Measurements from ENCODE around the gene ROPN1.

- TF ChIP-seq POLR2AphosphoS5 (IDR thresholded peaks at IDR 0.05) (no peak), POLR2A (IDR thresholded peaks at IDR 0.05) (no peak)
These were observed 72.6 kb downstream of the ROPN1 start for GRCh38 chr3:123919353-123919752.

All from spleen (tissue), 3 donors.